ENCODE data around the gene ZNF785.

ZNF785 gene

GRCh38 chr16:30561089-30561816, 24.2 kb downstream of the ZNF785 start:
- TF ChIP-seq CTCF (IDR thresholded peaks at IDR 0.05; ENCODE audit: borderline replicate concordance, extremely low read depth, low read length, poor library complexity, severe bottlenecking) (no peak), EZH2 (IDR thresholded peaks at IDR 0.05; ENCODE audit: borderline replicate concordance, low read depth, low read length, severe bottlenecking) (no peak)
- Histone ChIP-seq H3K4me3 (ENCODE audit: low read depth in 1 of 2, low read length in 2 of 2) (no peak overlapping the region), H3K4me1 (ENCODE audit: insufficient read depth, low read length) (peaks cover 22% of the 10 kb centered on the region), H4K20me1 (ENCODE audit: insufficient read depth, low read length) (no peaks in the 10 kb centered on the region), H3K27me3 (ENCODE audit: insufficient read depth, low read length, poor library complexity) (no peaks in the 10 kb centered on the region), H3K4me2 (ENCODE audit: insufficient read depth, low read length) (no peak overlapping the region), H3K9me3 (ENCODE audit: insufficient read depth, low read length, severe bottlenecking) (no peaks in the 10 kb centered on the region), H3K79me2 (ENCODE audit: insufficient read depth, low read length) (peaks cover 19% of the 10 kb centered on the region), H3K36me3 (ENCODE audit: insufficient read depth, low read length) (peaks cover 4% of the 10 kb centered on the region), H3K9ac (ENCODE audit: low read depth, low read length) (no peak overlapping the region), H3K27ac (ENCODE audit: low read length) (no peak overlapping the region), H2AFZ (ENCODE audit: low read depth, low read length) (no peak overlapping the region)
- no peak for DNase-seq
- no peak for ATAC-seq (ENCODE audit: insufficient read depth, low read depth)

GRCh38 chr16:30559690-30560089, 25.8 kb downstream of the ZNF785 start:
- Histone ChIP-seq H4K20me1 (ENCODE audit: insufficient read depth, low read length) (no peaks in the 10 kb centered on the region; the same call in 1 of the 2 replicates), H3K36me3 (ENCODE audit: insufficient read depth, low read length) (peaks cover 19% of the 10 kb centered on the region), H3K27me3 (ENCODE audit: insufficient read depth, low read length, poor library complexity) (no peaks in the 10 kb centered on the region), H3K4me1 (ENCODE audit: insufficient read depth, low read length) (peaks cover 35% of the 10 kb centered on the region), H3K9me3 (ENCODE audit: insufficient read depth, low read length, severe bottlenecking) (no peaks in the 10 kb centered on the region), H3K27ac (ENCODE audit: low read length) (no peak overlapping the region), H2AFZ (ENCODE audit: low read depth, low read length) (no peak overlapping the region), H3K79me2 (ENCODE audit: insufficient read depth, low read length) (peaks cover 35% of the 10 kb centered on the region), H3K9ac (ENCODE audit: low read depth, low read length) (no peak overlapping the region), H3K4me2 (ENCODE audit: insufficient read depth, low read length) (no peak overlapping the region), H3K4me3 (ENCODE audit: low read depth in 1 of 2, low read length in 2 of 2) (no peak overlapping the region)
- TF ChIP-seq CTCF (IDR thresholded peaks at IDR 0.05; ENCODE audit: borderline replicate concordance, extremely low read depth, low read length, poor library complexity, severe bottlenecking) (no peak), EZH2 (IDR thresholded peaks at IDR 0.05; ENCODE audit: borderline replicate concordance, low read depth, low read length, severe bottlenecking) (no peak)
- ATAC-seq (ENCODE audit: insufficient read depth, low read depth) (no peak), DNase-seq (no peak)

- Histone ChIP-seq H3K36me3 (ENCODE audit: insufficient read depth, low read length) (peaks cover 26% of the 10 kb centered on the region), H2AFZ (ENCODE audit: low read depth, low read length) (peak overlapping the region; percentile 69), H3K9ac (ENCODE audit: low read depth, low read length) (peak overlapping the region; percentile 97), H3K9me3 (ENCODE audit: insufficient read depth, low read length, severe bottlenecking) (no peaks in the 10 kb centered on the region), H3K27me3 (ENCODE audit: insufficient read depth, low read length, poor library complexity) (no peaks in the 10 kb centered on the region), H3K79me2 (ENCODE audit: insufficient read depth, low read length) (peaks cover 41% of the 10 kb centered on the region), H4K20me1 (ENCODE audit: insufficient read depth, low read length) (peaks cover 7% of the 10 kb centered on the region; the same call in 1 of the 2 replicates), H3K4me3 (ENCODE audit: low read depth in 1 of 2, low read length in 2 of 2) (peak overlapping the region in 1 of 2 experiments; percentile 69; a peak in 3 of 4 replicates), H3K27ac (ENCODE audit: low read length) (peak overlapping the region; percentile 87), H3K4me1 (ENCODE audit: insufficient read depth, low read length) (peaks cover 35% of the 10 kb centered on the region), H3K4me2 (ENCODE audit: insufficient read depth, low read length) (peak overlapping the region; percentile 97)
- DNase-seq (no peak), ATAC-seq (ENCODE audit: insufficient read depth, low read depth) (no peak)
- TF ChIP-seq EZH2 (IDR thresholded peaks at IDR 0.05; ENCODE audit: borderline replicate concordance, low read depth, low read length, severe bottlenecking): no peak
- TF ChIP-seq CTCF (IDR thresholded peaks at IDR 0.05; ENCODE audit: borderline replicate concordance, extremely low read depth, low read length, poor library complexity, severe bottlenecking): no peak
Observed at GRCh38 chr16:30558789-30559377, 26.6 kb downstream of the ZNF785 start.
